GM12878 (cell line): ENCODE data around the gene ECM2. TPM values are rescaled to one million over a fixed set of nuclear protein-coding genes. Genes with fewer than 3 reads are reported as not detected.

Experiments
- ATAC-seq: fragments of 200-7000 bp; cut with Tn5 transposase; 3 replicates; pipeline ENCODE4 v1.9.1; 2020; ENCODE audit warnings: mild to moderate bottlenecking, moderate library complexity
- BruUV-seq: library from RNA; stranded (reverse); fragments of 400-500 nt; replicated peaks from 2 replicates; lab custom pipeline; 2021; lab: Mats Ljungman, UMichigan
- CTCF ChIA-PET: fragments of 300-600 bp; sonication (Branson Sonifier 250); formaldehyde crosslinking; extraction: SDS; loops from one replicate; lab custom pipeline; 2021; ENCODE audit warnings: inconsistent platforms; lab: Yijun Ruan, JAX
- POLR2A ChIA-PET: fragments of 350-600 bp; formaldehyde crosslinking; extraction: SDS; loops from one replicate; lab custom pipeline; 2021; ENCODE audit warnings: inconsistent platforms; lab: Charles Lee
- RAD21 ChIA-PET: fragments of 300-600 bp; sonication (Branson Sonifier 250); formaldehyde crosslinking; loops from one replicate; lab custom pipeline; 2023; ENCODE audit warnings: antibody characterized with exemption; ENCODE audit not compliant: unreplicated experiment; lab: Charles Lee
- SMC1A ChIA-PET: fragments of 300-600 bp; sonication (Branson Sonifier 250); formaldehyde crosslinking; loops from one replicate; lab custom pipeline; 2023; ENCODE audit not compliant: unreplicated experiment, uncharacterized antibody; lab: Charles Lee
- DNase-seq: peaks from one replicate; pipeline ENCODE4 v3.0.0-alpha.2; 2011; ENCODE audit warnings: low read depth, low spot score
- FAIRE-seq: peaks from 3 replicates; lab custom pipeline; 2011; peaks lifted over from hg19 to GRCh38; lab: Jason Lieb, UNC
- H2AFZ ChIP-seq: 2 replicates; pipeline ENCODE4 v1.6.0; 2011; ENCODE audit warnings: low read depth, low read length, control low read depth; ENCODE audit not compliant: control insufficient read depth
- H3K27ac ChIP-seq: 2 replicates; pipeline ENCODE4 v1.5.1; 2011; ENCODE audit warnings: control low read depth; ENCODE audit not compliant: control insufficient read depth, insufficient read depth
- H3K27me3 ChIP-seq, 2 experiments: replicated peaks in 1 of 2; 2 replicates each; pipeline versions ENCODE4 v1.6.0 to v1.6.1; 2011; ENCODE audit warnings: low read length in 1 of 2; ENCODE audit not compliant: control insufficient read depth in 2 of 2, insufficient read depth in 2 of 2
- H3K36me3 ChIP-seq, 2 experiments: 2 replicates each; pipeline ENCODE4 v1.5.1; 2011; ENCODE audit warnings: low read length in 1 of 2; ENCODE audit not compliant: control insufficient read depth in 2 of 2, insufficient read depth in 2 of 2
- H3K4me1 ChIP-seq: 2 replicates; pipeline ENCODE4 v1.6.1; 2011; ENCODE audit warnings: mild to moderate bottlenecking, low read length, moderate library complexity, mixed read lengths; ENCODE audit not compliant: control insufficient read depth, insufficient read depth
- H3K4me2 ChIP-seq: 2 replicates; pipeline ENCODE4 v1.6.0; 2011; ENCODE audit warnings: control low read depth; ENCODE audit not compliant: control insufficient read depth, insufficient read depth
- H3K4me3 ChIP-seq: fragments of 200-600 bp; sonication (generic); 2 replicates; pipeline ENCODE4 v1.5.1; 2016
- H3K79me2 ChIP-seq: 2 replicates; pipeline ENCODE4 v1.6.0; 2011; ENCODE audit warnings: low read length; ENCODE audit not compliant: control insufficient read depth, insufficient read depth
- H3K9ac ChIP-seq: 2 replicates; pipeline ENCODE4 v1.8.0; 2011; ENCODE audit warnings: low read length, control low read depth, mixed read lengths; ENCODE audit not compliant: control insufficient read depth, insufficient read depth
- H3K9me3 ChIP-seq: replicated peaks from 3 replicates; pipeline ENCODE4 v1.5.1; 2011; ENCODE audit warnings: mild to moderate bottlenecking, low read length; ENCODE audit not compliant: control insufficient read depth, insufficient read depth
- H4K20me1 ChIP-seq: 2 replicates; pipeline ENCODE4 v1.6.0; 2011; ENCODE audit not compliant: control insufficient read depth, insufficient read depth
- EED ChIP-seq: sonication (generic); IDR thresholded peaks from 2 replicates; pipeline ENCODE4 v1.6.1; 2016; ENCODE audit warnings: antibody characterized with exemption, low read depth
- RELB ChIP-seq: fragments of 450-650 bp; IDR thresholded peaks from 2 replicates; pipeline ENCODE4 v1.6.1; 2017; ENCODE audit warnings: low read depth, mild to moderate bottlenecking, moderate library complexity
- RUNX3 ChIP-seq: IDR thresholded peaks from 2 replicates; pipeline ENCODE4 v1.6.1; 2012; ENCODE audit warnings: low read length, inconsistent platforms
- TAF1 ChIP-seq: IDR thresholded peaks from 2 replicates; pipeline ENCODE4 v1.6.1; 2011; ENCODE audit warnings: mild to moderate bottlenecking, low read depth, low read length, borderline replicate concordance
- ZBTB33 ChIP-seq: fragments of 450-650 bp; IDR thresholded peaks from 2 replicates; pipeline ENCODE4 v1.6.1; 2017; ENCODE audit warnings: mild to moderate bottlenecking
- WGBS: methylation state at CpG from one replicate; pipeline ENCODE4 v1.1.6; 2016; ENCODE audit warnings: low lambda C conversion rate; ENCODE audit not compliant: insufficient replicate concordance, insufficient coverage; ENCODE audit errors: missing lambda C conversion rate; 5-methylcytosine and 5-hydroxymethylcytosine counted together
- in situ Hi-C: fragments of 300-500 bp; cut with MboI; formaldehyde crosslinking; loops from 9 replicates; pipeline ENCODE4 v1.14.3; 2018; ENCODE audit warnings: mixed read lengths
- intact Hi-C: fragments of 100-400 bp; cut with micrococcal nuclease; formaldehyde crosslinking; loops from one replicate; pipeline ENCODE4 v1.14.2; 2022; ENCODE audit not compliant: unreplicated experiment
- polyA plus RNA-seq, 11 experiments: library from polyadenylated mRNA; depleted of rRNA in 4 of 11; unstranded in 6 of 11; stranded (reverse) in 5 of 11; fragments of >200 nt; fragmentation: Nextera tagmentation in 4 of 11; fragmentation: Illumina TruSeq in 1 of 11; extraction: Ambion mirVana in 4 of 11; extraction: Trizol in 1 of 11; gene quantifications; 1 replicate in 1 of 11; 2 replicates in 10 of 11; pipeline versions ENCODE4 v1.2.1 to v1.2.3, GENCODE V29; 2011 to 2016; ENCODE audit warnings: inconsistent platforms in 2 of 11, missing spikeins in 2 of 11, low read depth in 1 of 11
- total RNA-seq, 4 experiments: library from RNA; depleted of rRNA in 3 of 4; stranded (reverse); fragments of >200 nt in 3 of 4; fragmentation: Illumina TruSeq in 1 of 4; extraction: Trizol in 1 of 4; gene quantifications; 2 replicates each; pipeline versions ENCODE4 v1.2.1 to v1.2.3, GENCODE V29; 2013 to 2021

ECM2 gene
- total and polyA plus RNA-seq, 10 of the 15 experiments (the other 5 are each of a cell fraction or from before 2014, with no cell fraction given) = 0.03 to 0.67 (median 0.09) TPM; not detected in 2

- SMC1A ChIA-PET = interaction anchor here (1.0 to 2.2 kb wide), 4 partner anchors 10 to 50 kb away, joined by 3 to 7 read pairs (median 3); no protein-coding TSS in a partner anchor
- no peak for DNase-seq
- Histone ChIP-seq H3K9me3 (no peaks in the 10 kb centered on the region), H3K4me1 (no peaks in the 10 kb centered on the region)
- TF ChIP-seq ZBTB33 = no peak
- no peak for TF ChIP-seq RUNX3
- no peak for TF ChIP-seq EED
- TF ChIP-seq RELB = no peak
- no peak for TF ChIP-seq TAF1
- TF ChIP-seq, all 136 proteins: peak for 0
- intact Hi-C loops = no loop called here
- 90% methylated on average over 3 of the region's 3 CpGs for WGBS
- no peak overlapping the region for H3K9ac ChIP-seq
- in situ Hi-C loops = no loop called here
- H3K36me3 ChIP-seq = no peaks in the 10 kb centered on the region
- FAIRE-seq (no peak), ATAC-seq (no peak)
- H3K4me2 ChIP-seq = no peak overlapping the region
- no peaks in the 10 kb centered on the region for H3K27me3 ChIP-seq
- H3K27ac ChIP-seq = no peak overlapping the region
- no peaks in the 10 kb centered on the region for H3K79me2 ChIP-seq
- ChIA-PET RAD21 (no interaction called here), POLR2A (interaction anchor here (0.9 kb wide), 1 partner anchor 17 kb away, joined by 3 read pairs; no protein-coding TSS in a partner anchor), CTCF (interaction anchor here (0.6 to 1.5 kb wide), 2 partner anchors 9 to 346 kb away, joined by 3 to 4 read pairs; no protein-coding TSS in a partner anchor)
- BruUV-seq = no TSS peak
- H4K20me1 ChIP-seq = no peaks in the 10 kb centered on the region
- H3K4me3 ChIP-seq = no peak overlapping the region
- H2AFZ ChIP-seq = no peak overlapping the region
Measured at GRCh38 chr9:92486371-92486770, 49.4 kb downstream of the ECM2 start.
